HCT116 (cell line): ENCODE data around the gene C10orf62. TPM values are rescaled to one million over a fixed set of nuclear protein-coding genes. Genes with fewer than 3 reads are reported as not detected.

Experiments
- ATAC-seq: fragments of 200-7000 bp; cut with Tn5 transposase; 2 replicates; pipeline ENCODE4 v1.9.1; 2020; ENCODE audit warnings: mild to moderate bottlenecking, moderate library complexity
- BruUV-seq: library from RNA; stranded (reverse); fragments of 400-500 nt; replicated peaks from 2 replicates; lab custom pipeline; 2021; lab: Mats Ljungman, UMichigan
- CTCF ChIA-PET: fragments of 300-600 bp; sonication (Branson Sonifier 250); formaldehyde crosslinking; loops from one replicate; lab custom pipeline; 2021; ENCODE audit warnings: antibody characterized with exemption; lab: Charles Lee
- POLR2A ChIA-PET: fragments of 300-600, 350-600 bp; sonication (Branson Sonifier 250); formaldehyde crosslinking; loops from one replicate; lab custom pipeline; 2021; ENCODE audit warnings: antibody characterized with exemption; lab: Charles Lee
- RAD21 ChIA-PET, 2 experiments: fragments of 300-600 bp; sonication (Branson Sonifier 250); formaldehyde crosslinking; loops; one replicate each; lab custom pipeline; 2023; ENCODE audit warnings: low total read pairs in 2 of 2; ENCODE audit not compliant: uncharacterized antibody in 2 of 2, unreplicated experiment in 2 of 2, low non-redundant PET in 1 of 2; lab: Charles Lee
- DNase-seq: peaks from one replicate; pipeline ENCODE4 v3.0.0-alpha.2; 2010; ENCODE audit warnings: low read depth, low spot score
- H2AFZ ChIP-seq: fragments of 200-600 bp; shearing (Covaris generic), sonication (generic); 2 replicates; pipeline ENCODE4 v1.6.1; 2017; ENCODE audit warnings: low read depth, mixed run types, mixed read lengths, antibody characterized with exemption, low read length; ENCODE audit not compliant: poor library complexity, severe bottlenecking
- H3K27ac ChIP-seq: 2 replicates; pipeline ENCODE4 v1.5.1; 2012; ENCODE audit warnings: low read depth, low read length
- H3K27me3 ChIP-seq: fragments of 200-600 bp; sonication (generic); 2 replicates; pipeline ENCODE4 v1.6.1; 2016; ENCODE audit warnings: mixed run types, low read length, mixed read lengths; ENCODE audit not compliant: insufficient read depth
- H3K36me3 ChIP-seq, 2 experiments: fragments of 200-500 bp in 1 of 2; fragments of 200-600 bp in 1 of 2; sonication (Bioruptor generic) in 1 of 2; sonication (generic) in 1 of 2; 2 replicates each; pipeline versions ENCODE4 v1.5.1 to v1.6.1; 2014 to 2016; ENCODE audit warnings: low read length in 2 of 2, inconsistent platforms in 1 of 2, mixed read lengths in 1 of 2, mixed run types in 1 of 2; ENCODE audit not compliant: insufficient read depth in 2 of 2, control insufficient read depth in 1 of 2
- H3K4me1 ChIP-seq, 2 experiments: fragments of 200-600 bp in 1 of 2; sonication (generic) in 1 of 2; 2 replicates each; pipeline versions ENCODE4 v1.5.1 to v1.6.1; 2012 to 2017; ENCODE audit warnings: low read length in 2 of 2, inconsistent platforms in 1 of 2, mild to moderate bottlenecking in 1 of 2, mixed read lengths in 1 of 2, mixed run types in 1 of 2, moderate library complexity in 1 of 2; ENCODE audit not compliant: insufficient read depth in 2 of 2, control insufficient read depth in 1 of 2
- H3K4me2 ChIP-seq: fragments of 200-600 bp; sonication (generic); 2 replicates; pipeline ENCODE4 v1.6.1; 2017; ENCODE audit warnings: mixed run types, low read length, mixed read lengths
- H3K4me3 ChIP-seq, 2 experiments: fragments of 200-600 bp in 1 of 2; sonication (generic) in 1 of 2; replicated peaks in 1 of 2; 2 replicates each; pipeline ENCODE4 v1.5.1; 2011 to 2016; ENCODE audit warnings: low read length in 2 of 2, control low read depth in 1 of 2, low read depth in 1 of 2, mild to moderate bottlenecking in 1 of 2, mixed read lengths in 1 of 2, mixed run types in 1 of 2
- H3K79me2 ChIP-seq: fragments of 200-600 bp; sonication (generic); 2 replicates; pipeline ENCODE4 v1.6.1; 2017; ENCODE audit warnings: mild to moderate bottlenecking, mixed run types, low read length, moderate library complexity, mixed read lengths; ENCODE audit not compliant: insufficient read depth
- H3K9ac ChIP-seq: fragments of 200-600 bp; sonication (generic); 2 replicates; pipeline ENCODE4 v1.6.1; 2016; ENCODE audit warnings: low read length, mixed read lengths
- H3K9me2 ChIP-seq: fragments of 200-600 bp; sonication (generic), shearing (Covaris generic); 2 replicates; pipeline ENCODE4 v1.6.1; 2017; ENCODE audit warnings: mixed run types, mild to moderate bottlenecking, moderate library complexity; ENCODE audit not compliant: insufficient read depth
- H3K9me3 ChIP-seq, 2 experiments: fragments of 200-500 bp in 1 of 2; fragments of 200-600 bp in 1 of 2; sonication (Bioruptor generic) in 1 of 2; sonication (generic) in 1 of 2; 2 replicates each; pipeline ENCODE4 v1.6.1; 2014 to 2017; ENCODE audit warnings: low read length in 2 of 2, mixed read lengths in 2 of 2, inconsistent platforms in 1 of 2, low read depth in 1 of 2, mild to moderate bottlenecking in 1 of 2, mixed run types in 1 of 2, moderate library complexity in 1 of 2; ENCODE audit not compliant: control insufficient read depth in 1 of 2, insufficient read depth in 1 of 2
- H4K20me1 ChIP-seq: fragments of 200-600 bp; sonication (generic), shearing (Covaris generic); 2 replicates; pipeline ENCODE4 v1.6.1; 2017; ENCODE audit warnings: mixed run types, mild to moderate bottlenecking, moderate library complexity; ENCODE audit not compliant: insufficient read depth
- ATF3 ChIP-seq: IDR thresholded peaks from 2 replicates; pipeline ENCODE4 v1.6.1; 2012
- CTCF ChIP-seq, 3 experiments: fragments of 200-600 bp in 1 of 3; sonication (generic) in 1 of 3; IDR thresholded peaks in 2 of 3; conservative IDR thresholded peaks in 1 of 3; 2 replicates each; pipeline ENCODE4 v1.5.1; 2012 to 2017; ENCODE audit warnings: low read depth in 2 of 3, low read length in 2 of 3, antibody characterized with exemption in 1 of 3, borderline replicate concordance in 1 of 3, control low read depth in 1 of 3, mild to moderate bottlenecking in 1 of 3, mixed read lengths in 1 of 3, mixed run types in 1 of 3, moderate library complexity in 1 of 3; ENCODE audit not compliant: insufficient read depth in 1 of 3
- ELF1 ChIP-seq: IDR thresholded peaks from 2 replicates; pipeline ENCODE4 v1.6.1; 2012; ENCODE audit warnings: low read depth, borderline replicate concordance
- EZH2 ChIP-seq: fragments of 200-600 bp; sonication (generic); IDR thresholded peaks from 2 replicates; pipeline ENCODE4 v1.6.1; 2017; ENCODE audit warnings: antibody characterized with exemption, mixed run types
- EZH2phosphoT487 ChIP-seq: fragments of 200-600 bp; IDR thresholded peaks from 2 replicates; pipeline ENCODE4 v1.6.1; 2018; ENCODE audit warnings: antibody characterized with exemption, borderline replicate concordance
- JUND ChIP-seq: IDR thresholded peaks from 2 replicates; pipeline ENCODE4 v1.6.1; 2012
- RAD21 ChIP-seq: IDR thresholded peaks from 2 replicates; pipeline ENCODE4 v1.6.1; 2012; ENCODE audit warnings: low read depth, mild to moderate bottlenecking
- ZBTB33 ChIP-seq: IDR thresholded peaks from 2 replicates; pipeline ENCODE4 v1.6.1; 2011; ENCODE audit warnings: mild to moderate bottlenecking, low read length, moderate library complexity; ENCODE audit not compliant: insufficient replicate concordance; ENCODE audit errors: extremely low read depth
- ZFX ChIP-seq: fragments of 450-650 bp; IDR thresholded peaks from 2 replicates; pipeline ENCODE4 v1.6.1; 2017
- ZNF274 ChIP-seq: fragments of 200-500 bp; sonication (Bioruptor generic); IDR thresholded peaks from 2 replicates; pipeline ENCODE4 v1.6.1; 2014; ENCODE audit warnings: mild to moderate bottlenecking, low read depth, low read length, inconsistent platforms
- intact Hi-C: fragments of 100-400 bp; cut with micrococcal nuclease; formaldehyde crosslinking; loops from 2 replicates; pipeline ENCODE4 v1.10.0; 2022
- total RNA-seq: library from RNA; stranded (reverse); gene quantifications from one replicate; pipeline ENCODE4 v1.2.1, GENCODE V29; 2021; ENCODE audit not compliant: unreplicated experiment

C10orf62 gene
- total RNA-seq, 1 experiment from 2014 or later, result 0.32 TPM

GRCh38 chr10:97627731-97628130, 38.2 kb downstream of the C10orf62 start:
- no peak overlapping the region for H2AFZ ChIP-seq
- peaks cover 0 to 18% of the 10 kb centered on the region in 2 experiments; a peak in 3 of 4 replicates for H3K4me1 ChIP-seq
- intact Hi-C loops, result no loop called here
- ATAC-seq (no peak), DNase-seq (no peak)
- ChIA-PET CTCF (no interaction called here), RAD21 (no interaction called here), POLR2A (no interaction called here)
- H4K20me1 ChIP-seq, result no peaks in the 10 kb centered on the region
- no peak overlapping the region for H3K4me2 ChIP-seq
- no peaks in the 10 kb centered on the region for H3K36me3 ChIP-seq
- no peaks in the 10 kb centered on the region for H3K9me3 ChIP-seq
- TF ChIP-seq JUND (no peak), ZFX (no peak), RAD21 (no peak)
- no peak overlapping the region for H3K4me3 ChIP-seq
- no peaks in the 10 kb centered on the region for H3K9me2 ChIP-seq
- H3K27me3 ChIP-seq, result no peaks in the 10 kb centered on the region
- peaks cover 5% of the 10 kb centered on the region; the same call in 1 of the 2 replicates for H3K79me2 ChIP-seq
- no peak overlapping the region for H3K27ac ChIP-seq
- no TSS peak for BruUV-seq
- no peak overlapping the region for H3K9ac ChIP-seq

GRCh38 chr10:97628228-97628627, 38.7 kb downstream of the C10orf62 start:
- Histone ChIP-seq H3K27me3 (no peaks in the 10 kb centered on the region), H3K9me2 (no peaks in the 10 kb centered on the region), H3K27ac (no peak overlapping the region), H3K4me1 (peaks cover 0 to 19% of the 10 kb centered on the region in 2 experiments; a peak in 3 of 4 replicates), H3K36me3 (no peaks in the 10 kb centered on the region), H4K20me1 (no peaks in the 10 kb centered on the region), H3K4me3 (no peak overlapping the region), H2AFZ (no peak overlapping the region), H3K4me2 (no peak overlapping the region), H3K9me3 (no peaks in the 10 kb centered on the region), H3K9ac (no peak overlapping the region), H3K79me2 (peaks cover 6% of the 10 kb centered on the region; the same call in 1 of the 2 replicates)
- ChIA-PET CTCF (no interaction called here), RAD21 (no interaction called here), POLR2A (no interaction called here)
- intact Hi-C loops, result no loop called here
- DNase-seq (no peak), ATAC-seq (no peak)
- no TSS peak for BruUV-seq
- TF ChIP-seq ATF3 (no peak), ELF1 (no peak), CTCF (IDR thresholded peaks at IDR 0.05 in 2 of 3, conservative IDR thresholded peaks at IDR 0.05 in 1 of 3; ENCODE audit: borderline replicate concordance in 1 of 3, insufficient read depth in 1 of 3, low read depth in 2 of 3, low read length in 2 of 3) (no peak), RAD21 (no peak), EZH2phosphoT487 (no peak), EZH2 (no peak), ZNF274 (no peak), ZBTB33 (no peak)
